ENCODE data around the gene BAG3.

GRCh38 chr10:119688033-119688508 is 36.9 kb downstream of the BAG3 start:
- TF ChIP-seq CREB1 (IDR thresholded peaks at IDR 0.05; ENCODE audit: low read depth) (no peak), FOXM1 (IDR thresholded peaks at IDR 0.05; ENCODE audit: borderline replicate concordance, low read depth) (no peak)
